ENCODE results near the gene CISD3.

DNA sequence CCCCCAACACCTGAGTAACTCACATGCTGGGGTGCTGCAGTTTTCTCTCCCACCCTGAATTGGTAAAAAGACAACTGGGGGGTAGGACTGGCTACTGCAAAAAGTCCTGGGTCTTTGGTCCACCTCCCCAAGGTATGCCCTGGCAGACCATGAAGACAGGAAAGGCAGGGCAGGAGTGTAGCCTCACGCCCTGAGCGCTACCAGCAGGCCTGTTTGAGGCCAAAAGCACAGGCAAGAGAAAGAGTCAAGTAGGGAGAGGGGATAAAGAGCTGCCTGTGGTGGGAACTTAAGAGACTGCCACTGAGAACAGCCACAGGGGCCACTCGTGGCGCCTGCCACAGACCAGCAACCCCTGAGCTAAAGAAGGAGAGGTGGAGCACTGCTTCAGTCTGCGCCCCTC is 36.2 kb downstream of the CISD3 start:
- TF ChIP-seq, protein P1, sequence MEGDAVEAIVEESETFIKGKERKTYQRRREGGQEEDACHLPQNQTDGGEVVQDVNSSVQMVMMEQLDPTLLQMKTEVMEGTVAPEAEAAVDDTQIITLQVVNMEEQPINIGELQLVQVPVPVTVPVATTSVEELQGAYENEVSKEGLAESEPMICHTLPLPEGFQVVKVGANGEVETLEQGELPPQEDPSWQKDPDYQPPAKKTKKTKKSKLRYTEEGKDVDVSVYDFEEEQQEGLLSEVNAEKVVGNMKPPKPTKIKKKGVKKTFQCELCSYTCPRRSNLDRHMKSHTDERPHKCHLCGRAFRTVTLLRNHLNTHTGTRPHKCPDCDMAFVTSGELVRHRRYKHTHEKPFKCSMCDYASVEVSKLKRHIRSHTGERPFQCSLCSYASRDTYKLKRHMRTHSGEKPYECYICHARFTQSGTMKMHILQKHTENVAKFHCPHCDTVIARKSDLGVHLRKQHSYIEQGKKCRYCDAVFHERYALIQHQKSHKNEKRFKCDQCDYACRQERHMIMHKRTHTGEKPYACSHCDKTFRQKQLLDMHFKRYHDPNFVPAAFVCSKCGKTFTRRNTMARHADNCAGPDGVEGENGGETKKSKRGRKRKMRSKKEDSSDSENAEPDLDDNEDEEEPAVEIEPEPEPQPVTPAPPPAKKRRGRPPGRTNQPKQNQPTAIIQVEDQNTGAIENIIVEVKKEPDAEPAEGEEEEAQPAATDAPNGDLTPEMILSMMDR (conservative IDR thresholded peaks at IDR 0.05): no peak
- TF ChIP-seq ZFX (IDR thresholded peaks at IDR 0.05): no peak
